ENCODE results near the gene VPS13C.

GRCh38 chr15:62047282-62047827, 12.9 kb downstream of the VPS13C start:
- no peak for TF ChIP-seq EZH2 (IDR thresholded peaks at IDR 0.05; ENCODE audit: insufficient read depth, poor library complexity, severe bottlenecking)
- TF ChIP-seq EZH2phosphoT487 (IDR thresholded peaks at IDR 0.05; ENCODE audit: insufficient read depth, low read depth): no peak
